Panc1 (cell line): ENCODE data around the gene MXRA8.

ENCODE experiments used
- CTCF ChIP-seq: fragments of 450-650 bp; IDR thresholded peaks from 2 replicates; pipeline ENCODE4 v1.5.1; 2017; ENCODE audit warnings: mild to moderate bottlenecking
- POLR2AphosphoS5 ChIP-seq: IDR thresholded peaks from 2 replicates; pipeline ENCODE4 v1.6.1; 2012; ENCODE audit warnings: mild to moderate bottlenecking, low read depth, low read length, moderate library complexity
- REST ChIP-seq, 2 experiments: IDR thresholded peaks; 2 replicates each; pipeline ENCODE4 v1.6.1; 2011 to 2012; ENCODE audit warnings: low read depth in 2 of 2, control low read depth in 1 of 2, low read length in 1 of 2, mild to moderate bottlenecking in 1 of 2, moderate library complexity in 1 of 2; ENCODE audit not compliant: insufficient read depth in 1 of 2
- SIN3A ChIP-seq: IDR thresholded peaks from 2 replicates; pipeline ENCODE4 v1.6.1; 2012; ENCODE audit warnings: low read depth, mild to moderate bottlenecking, low read length, moderate library complexity, borderline replicate concordance; ENCODE audit not compliant: insufficient read depth
- TCF7L2 ChIP-seq: IDR thresholded peaks from 2 replicates; pipeline ENCODE4 v1.6.1; 2011; ENCODE audit warnings: mild to moderate bottlenecking, low read depth, low read length, inconsistent platforms

- TF ChIP-seq REST (IDR thresholded peaks at IDR 0.05; ENCODE audit: insufficient read depth in 1 of 2, low read depth in 2 of 2, low read length in 1 of 2): no peak
- TF ChIP-seq SIN3A: no peak
- no peak for TF ChIP-seq CTCF
- TF ChIP-seq TCF7L2: no peak
- no peak for TF ChIP-seq POLR2AphosphoS5
These were observed 17.4 kb downstream of the MXRA8 start for GRCh38 chr1:1340791-1341548.
